Activated T-cell treated with anti-CD3 and anti-CD28 coated beads, Interleukin-2, amount 50 U/mL, for 4 hours (primary cell): ENCODE data around the gene AUTS2. TPM values are rescaled to one million over a fixed set of nuclear protein-coding genes. Genes with fewer than 3 reads are reported as not detected.

ENCODE experiments used
- ATAC-seq, 2 donors: fragments of 200-7000 bp; cut with Tn5 transposase; one replicate each; pipeline ENCODE4 v1.10.0; 2021
- DNase-seq: peaks from one replicate; pipeline ENCODE4 v3.0.0-alpha.2; 2020
- H3K27me3 Mint-ChIP-seq: one replicate; pipeline ENCODE4 v1.8.0; 2021; ENCODE audit warnings: low read depth, mixed read lengths
- H3K36me3 Mint-ChIP-seq: one replicate; pipeline ENCODE4 v1.8.0; 2022; ENCODE audit warnings: mixed read lengths; ENCODE audit not compliant: insufficient read depth
- H3K4me1 Mint-ChIP-seq: one replicate; pipeline ENCODE4 v1.8.0; 2021; ENCODE audit warnings: low read depth, mixed read lengths
- H3K4me3 Mint-ChIP-seq: one replicate; pipeline ENCODE4 v1.8.0; 2021; ENCODE audit warnings: mild to moderate bottlenecking, moderate library complexity, mixed read lengths
- H3K9me3 Mint-ChIP-seq: one replicate; pipeline ENCODE4 v1.8.0; 2021; ENCODE audit warnings: mixed read lengths
- total RNA-seq, 3 donors: library from RNA; stranded (reverse); gene quantifications; one replicate each; pipeline ENCODE4 v1.2.1, GENCODE V29; 2021

The AUTS2 gene
- total RNA-seq, 3 donors from 2014 or later, result 1.4 to 4.4 (median 2.8) TPM

GRCh38 chr7:70071766-70072165 lies 473.5 kb downstream of the AUTS2 start:
- no peaks in the 10 kb centered on the region for H3K4me1 Mint-ChIP-seq
- H3K9me3 Mint-ChIP-seq, result no peaks in the 10 kb centered on the region
- no peak for ATAC-seq
- H3K27me3 Mint-ChIP-seq, result no peaks in the 10 kb centered on the region
- DNase-seq, result no peak
- no peak overlapping the region for H3K4me3 Mint-ChIP-seq
- H3K36me3 Mint-ChIP-seq, result no peaks in the 10 kb centered on the region

GRCh38 chr7:70072220-70072619 lies 473.9 kb downstream of the AUTS2 start:
- Mint-ChIP-seq H3K27me3 (no peaks in the 10 kb centered on the region), H3K9me3 (no peaks in the 10 kb centered on the region), H3K4me1 (no peaks in the 10 kb centered on the region), H3K36me3 (no peaks in the 10 kb centered on the region), H3K4me3 (no peak overlapping the region)
- no peak for ATAC-seq
- DNase-seq, result no peak

- no peak for ATAC-seq
These were observed 478.1 kb downstream of the AUTS2 start for GRCh38 chr7:70076325-70076724.

GRCh38 chr7:70082099-70082611 lies 483.9 kb downstream of the AUTS2 start:
- DNase-seq, result no peak
- Mint-ChIP-seq H3K4me1 (no peaks in the 10 kb centered on the region), H3K4me3 (no peak overlapping the region), H3K27me3 (no peaks in the 10 kb centered on the region), H3K9me3 (peaks cover 4% of the 10 kb centered on the region), H3K36me3 (no peaks in the 10 kb centered on the region)
- no peak for ATAC-seq

More at GRCh38 chr7:70076325-70076724, 478.1 kb downstream of the AUTS2 start:
- H3K4me1 Mint-ChIP-seq, result no peaks in the 10 kb centered on the region
- H3K9me3 Mint-ChIP-seq, result no peaks in the 10 kb centered on the region
- H3K36me3 Mint-ChIP-seq, result no peaks in the 10 kb centered on the region
- no peak overlapping the region for H3K4me3 Mint-ChIP-seq
- DNase-seq, result no peak
- no peaks in the 10 kb centered on the region for H3K27me3 Mint-ChIP-seq

GRCh38 chr7:70091362-70091761 lies 493.1 kb downstream of the AUTS2 start:
- no peak for DNase-seq
- Mint-ChIP-seq H3K27me3 (no peaks in the 10 kb centered on the region), H3K36me3 (no peaks in the 10 kb centered on the region), H3K4me1 (no peaks in the 10 kb centered on the region), H3K9me3 (peaks cover 4% of the 10 kb centered on the region), H3K4me3 (no peak overlapping the region)
- no peak for ATAC-seq

GRCh38 chr7:70092314-70093204 lies 494.3 kb downstream of the AUTS2 start:
- Mint-ChIP-seq H3K4me1 (no peaks in the 10 kb centered on the region), H3K36me3 (no peaks in the 10 kb centered on the region), H3K9me3 (peaks cover 4% of the 10 kb centered on the region), H3K27me3 (no peaks in the 10 kb centered on the region), H3K4me3 (no peak overlapping the region)
- ATAC-seq (no peak), DNase-seq (no peak)

GRCh38 chr7:70093205-70093904 lies 495.1 kb downstream of the AUTS2 start:
- Mint-ChIP-seq H3K4me3 (no peak overlapping the region), H3K27me3 (no peaks in the 10 kb centered on the region), H3K9me3 (no peaks in the 10 kb centered on the region), H3K4me1 (no peaks in the 10 kb centered on the region), H3K36me3 (no peaks in the 10 kb centered on the region)
- ATAC-seq (no peak), DNase-seq (no peak)

GRCh38 chr7:70094831-70095230 lies 496.6 kb downstream of the AUTS2 start:
- Mint-ChIP-seq H3K27me3 (no peaks in the 10 kb centered on the region), H3K4me3 (no peak overlapping the region), H3K9me3 (no peaks in the 10 kb centered on the region), H3K4me1 (no peaks in the 10 kb centered on the region), H3K36me3 (no peaks in the 10 kb centered on the region)
- ATAC-seq, result no peak
- no peak for DNase-seq

- DNase-seq, result no peak
- H3K27me3 Mint-ChIP-seq, result no peaks in the 10 kb centered on the region
- H3K4me3 Mint-ChIP-seq, result no peak overlapping the region
- H3K4me1 Mint-ChIP-seq, result no peaks in the 10 kb centered on the region
- ATAC-seq, result no peak
- H3K9me3 Mint-ChIP-seq, result no peaks in the 10 kb centered on the region
- no peaks in the 10 kb centered on the region for H3K36me3 Mint-ChIP-seq
These were observed 499.4 kb downstream of the AUTS2 start for GRCh38 chr7:70097645-70098044.

- Mint-ChIP-seq H3K27me3 (no peaks in the 10 kb centered on the region), H3K4me3 (no peak overlapping the region), H3K9me3 (no peaks in the 10 kb centered on the region), H3K4me1 (no peaks in the 10 kb centered on the region), H3K36me3 (no peaks in the 10 kb centered on the region)
- ATAC-seq (no peak), DNase-seq (no peak)
These were observed 499.9 kb downstream of the AUTS2 start for GRCh38 chr7:70098133-70098561.

- Mint-ChIP-seq H3K27me3 (no peaks in the 10 kb centered on the region), H3K36me3 (no peaks in the 10 kb centered on the region), H3K9me3 (no peaks in the 10 kb centered on the region), H3K4me3 (no peak overlapping the region), H3K4me1 (no peaks in the 10 kb centered on the region)
- DNase-seq (no peak), ATAC-seq (no peak)
These were observed 500.8 kb downstream of the AUTS2 start for GRCh38 chr7:70098905-70099672.

GRCh38 chr7:70104243-70104642 lies 506.0 kb downstream of the AUTS2 start:
- Mint-ChIP-seq H3K4me1 (no peaks in the 10 kb centered on the region), H3K36me3 (no peaks in the 10 kb centered on the region), H3K27me3 (no peaks in the 10 kb centered on the region), H3K4me3 (no peak overlapping the region), H3K9me3 (no peaks in the 10 kb centered on the region)
- no peak for ATAC-seq
- no peak for DNase-seq

- Mint-ChIP-seq H3K27me3 (no peaks in the 10 kb centered on the region), H3K4me1 (no peaks in the 10 kb centered on the region), H3K4me3 (no peak overlapping the region), H3K9me3 (no peaks in the 10 kb centered on the region), H3K36me3 (no peaks in the 10 kb centered on the region)
- no peak for ATAC-seq
- no peak for DNase-seq
These were observed 514.8 kb downstream of the AUTS2 start for GRCh38 chr7:70113078-70113477.

GRCh38 chr7:70113536-70113935 lies 515.3 kb downstream of the AUTS2 start:
- no peak for ATAC-seq
- DNase-seq, result no peak
- Mint-ChIP-seq H3K27me3 (no peaks in the 10 kb centered on the region), H3K9me3 (no peaks in the 10 kb centered on the region), H3K4me3 (no peak overlapping the region), H3K36me3 (no peaks in the 10 kb centered on the region), H3K4me1 (no peaks in the 10 kb centered on the region)
